ENCODE measurements around the gene C1orf53.
A peak's percentile ranks its signal among the peaks of the same experiment; 100 is the strongest.

C1orf53 gene

GRCh38 chr1:197908716-197909220 is 6.3 kb downstream of the C1orf53 start:
- no peak for DNase-seq

- no peak for DNase-seq
Measured at GRCh38 chr1:197909384-197909783, 7.0 kb downstream of the C1orf53 start.

GRCh38 chr1:197910120-197910991 is 7.9 kb downstream of the C1orf53 start:
- no peak for DNase-seq

GRCh38 chr1:197911111-197911856 is 8.9 kb downstream of the C1orf53 start:
- no peak for DNase-seq

GRCh38 chr1:197911857-197912696 is 9.6 kb downstream of the C1orf53 start:
- DNase-seq = no peak

GRCh38 chr1:197912739-197913494 is 10.5 kb downstream of the C1orf53 start:
- no peak for DNase-seq

- no peak for DNase-seq
Measured at GRCh38 chr1:197913495-197914276, 11.3 kb downstream of the C1orf53 start.

- no peak for DNase-seq
Measured at GRCh38 chr1:197914510-197914909, 12.1 kb downstream of the C1orf53 start.

- no peak for DNase-seq
Measured at GRCh38 chr1:197915260-197915861, 12.9 kb downstream of the C1orf53 start.

- DNase-seq = peak; percentile 65
Measured at GRCh38 chr1:197915862-197916499, 13.6 kb downstream of the C1orf53 start.

- no peak for DNase-seq
Measured at GRCh38 chr1:197916500-197916983, 14.1 kb downstream of the C1orf53 start.

- DNase-seq = no peak
Measured at GRCh38 chr1:197917805-197918651, 15.6 kb downstream of the C1orf53 start.

- no peak for DNase-seq
Measured at GRCh38 chr1:197918807-197919345, 16.4 kb downstream of the C1orf53 start.

GRCh38 chr1:197919346-197920066 is 17.1 kb downstream of the C1orf53 start:
- DNase-seq = no peak

GRCh38 chr1:197920067-197920396 is 17.6 kb downstream of the C1orf53 start:
- no peak for DNase-seq

- DNase-seq = no peak
Measured at GRCh38 chr1:197920414-197921117, 18.1 kb downstream of the C1orf53 start.

- DNase-seq = no peak
Measured at GRCh38 chr1:197921235-197922069, 19.0 kb downstream of the C1orf53 start.
